Measurements from ENCODE around the gene HOXA7. TPM values are rescaled to one million over a fixed set of nuclear protein-coding genes. Genes with fewer than 3 reads are reported as not detected.

Gene HOXA7
- total RNA-seq, 1 donor from 2014 or later, result not detected

- DNase-seq, result no peak
- H3K36me3 Mint-ChIP-seq (ENCODE audit: unreplicated experiment), result peaks cover 5% of the 10 kb centered on the region
- H3K27me3 Mint-ChIP-seq (ENCODE audit: unreplicated experiment), result peaks cover 35% of the 10 kb centered on the region
- no peak overlapping the region for H3K4me3 Mint-ChIP-seq (ENCODE audit: unreplicated experiment)
- no peak for TF ChIP-seq CTCF (IDR thresholded peaks at IDR 0.05; ENCODE audit: partially characterized antibody, unreplicated experiment)
- no peak overlapping the region for H3K27ac Mint-ChIP-seq (ENCODE audit: unreplicated experiment)
- H3K9me3 Mint-ChIP-seq (ENCODE audit: unreplicated experiment), result peaks cover 4% of the 10 kb centered on the region
- H3K4me1 Mint-ChIP-seq (ENCODE audit: low read depth, unreplicated experiment), result no peaks in the 10 kb centered on the region
Observed at GRCh38 chr7:27139334-27140125, 16.9 kb downstream of the HOXA7 start.

GRCh38 chr7:27138985-27139333, 17.5 kb downstream of the HOXA7 start:
- TF ChIP-seq CTCF (IDR thresholded peaks at IDR 0.05; ENCODE audit: partially characterized antibody, unreplicated experiment), result no peak
- Mint-ChIP-seq H3K4me1 (ENCODE audit: low read depth, unreplicated experiment) (no peaks in the 10 kb centered on the region), H3K9me3 (ENCODE audit: unreplicated experiment) (peaks cover 4% of the 10 kb centered on the region), H3K27me3 (ENCODE audit: unreplicated experiment) (peaks cover 36% of the 10 kb centered on the region), H3K27ac (ENCODE audit: unreplicated experiment) (no peak overlapping the region), H3K4me3 (ENCODE audit: unreplicated experiment) (peak overlapping the region; percentile 39), H3K36me3 (ENCODE audit: unreplicated experiment) (peaks cover 5% of the 10 kb centered on the region)
- DNase-seq, result no peak

GRCh38 chr7:27138472-27138871, 18.0 kb downstream of the HOXA7 start:
- H3K27ac Mint-ChIP-seq (ENCODE audit: unreplicated experiment), result no peak overlapping the region
- no peak for DNase-seq

GRCh38 chr7:27137640-27138315, 18.7 kb downstream of the HOXA7 start:
- Mint-ChIP-seq H3K4me3 (ENCODE audit: unreplicated experiment) (no peak overlapping the region), H3K27ac (ENCODE audit: unreplicated experiment) (no peak overlapping the region), H3K36me3 (ENCODE audit: unreplicated experiment) (peaks cover 5% of the 10 kb centered on the region), H3K27me3 (ENCODE audit: unreplicated experiment) (peaks cover 40% of the 10 kb centered on the region), H3K9me3 (ENCODE audit: unreplicated experiment) (peaks cover 4% of the 10 kb centered on the region), H3K4me1 (ENCODE audit: low read depth, unreplicated experiment) (no peaks in the 10 kb centered on the region)
- no peak for DNase-seq
- no peak for TF ChIP-seq CTCF (IDR thresholded peaks at IDR 0.05; ENCODE audit: partially characterized antibody, unreplicated experiment)

More at GRCh38 chr7:27138472-27138871, 18.0 kb downstream of the HOXA7 start:
- H3K4me1 Mint-ChIP-seq (ENCODE audit: low read depth, unreplicated experiment), result no peaks in the 10 kb centered on the region
- H3K27me3 Mint-ChIP-seq (ENCODE audit: unreplicated experiment), result peaks cover 35% of the 10 kb centered on the region
- no peak for TF ChIP-seq CTCF (IDR thresholded peaks at IDR 0.05; ENCODE audit: partially characterized antibody, unreplicated experiment)
- H3K36me3 Mint-ChIP-seq (ENCODE audit: unreplicated experiment), result peaks cover 5% of the 10 kb centered on the region
- H3K4me3 Mint-ChIP-seq (ENCODE audit: unreplicated experiment), result no peak overlapping the region
- H3K9me3 Mint-ChIP-seq (ENCODE audit: unreplicated experiment), result peaks cover 4% of the 10 kb centered on the region

GRCh38 chr7:27134392-27134791, 22.1 kb downstream of the HOXA7 start:
- H3K9me3 Mint-ChIP-seq (ENCODE audit: unreplicated experiment), result peaks cover 5% of the 10 kb centered on the region
- H3K27me3 Mint-ChIP-seq (ENCODE audit: unreplicated experiment), result peaks cover 35% of the 10 kb centered on the region
- no peak overlapping the region for H3K4me3 Mint-ChIP-seq (ENCODE audit: unreplicated experiment)
- no peaks in the 10 kb centered on the region for H3K4me1 Mint-ChIP-seq (ENCODE audit: low read depth, unreplicated experiment)
- DNase-seq, result no peak
- H3K27ac Mint-ChIP-seq (ENCODE audit: unreplicated experiment), result no peak overlapping the region
- no peak for TF ChIP-seq CTCF (IDR thresholded peaks at IDR 0.05; ENCODE audit: partially characterized antibody, unreplicated experiment)
- H3K36me3 Mint-ChIP-seq (ENCODE audit: unreplicated experiment), result no peaks in the 10 kb centered on the region

Measured in glutamatergic neuron (in vitro differentiated cells).